ENCODE measurements around the gene PLB1.

Gene PLB1

GRCh38 chr2:28495551-28496250, at the start of gene PLB1:
Gene PLB1 (plus strand): TSS chr2:28496060. CDS start chr2:28496115, 55 bp downstream.
- Histone ChIP-seq H3K4me3 (ENCODE audit: low read length, poor library complexity, severe bottlenecking) (no peak within 1 kb of the TSS), H3K9ac (ENCODE audit: low read depth, low read length, poor library complexity, severe bottlenecking) (no peak within 1 kb of the TSS), H3F3A (ENCODE audit: low read depth) (no peaks in the 10 kb centered on the region), H3K9me2 (replicated peaks; ENCODE audit: low read depth, low read length) (no peaks in the 10 kb centered on the region), H3K4me1 (ENCODE audit: insufficient read depth, low read length, poor library complexity, severe bottlenecking) (no peaks in the 10 kb centered on the region), H3K4me2 (ENCODE audit: low read depth, low read length, poor library complexity, severe bottlenecking) (no peak within 1 kb of the TSS), H3K9me3 (ENCODE audit: insufficient read depth, low read depth, low read length) (no peaks in the 10 kb centered on the region), H3K36me3 (ENCODE audit: insufficient read depth, low read length) (no peaks in the 10 kb centered on the region), H3K27me3 (ENCODE audit: insufficient read depth, low read length, poor library complexity, severe bottlenecking) (no peaks in the 10 kb centered on the region), H2AFZ (ENCODE audit: low read length) (no peak within 1 kb of the TSS), H3K79me2 (ENCODE audit: insufficient read depth, low read length) (no peaks in the 10 kb centered on the region), H4K20me1 (ENCODE audit: insufficient read depth, low read length, poor library complexity, severe bottlenecking) (no peaks in the 10 kb centered on the region)
- no peak for TF ChIP-seq CTCF (conservative IDR thresholded peaks at IDR 0.05; ENCODE audit: low read length)
- no peak for TF ChIP-seq EZH2phosphoT487 (IDR thresholded peaks at IDR 0.05; ENCODE audit: borderline replicate concordance)

GRCh38 chr2:28446531-28446930, 49.3 kb upstream of the PLB1 start:
- H3K79me2 ChIP-seq (ENCODE audit: insufficient read depth, low read length): no peaks in the 10 kb centered on the region
- no peaks in the 10 kb centered on the region for H4K20me1 ChIP-seq (ENCODE audit: insufficient read depth, low read length, poor library complexity, severe bottlenecking)
- no peaks in the 10 kb centered on the region for H3F3A ChIP-seq (ENCODE audit: low read depth)
- H3K9me2 ChIP-seq (replicated peaks; ENCODE audit: low read depth, low read length): no peaks in the 10 kb centered on the region
- H3K4me2 ChIP-seq (ENCODE audit: low read depth, low read length, poor library complexity, severe bottlenecking): no peak overlapping the region
- TF ChIP-seq EZH2phosphoT487 (IDR thresholded peaks at IDR 0.05; ENCODE audit: borderline replicate concordance) (no peak), CTCF (conservative IDR thresholded peaks at IDR 0.05; ENCODE audit: low read length) (no peak)
- H3K4me1 ChIP-seq (ENCODE audit: insufficient read depth, low read length, poor library complexity, severe bottlenecking): peaks cover 6% of the 10 kb centered on the region
- no peaks in the 10 kb centered on the region for H3K27me3 ChIP-seq (ENCODE audit: insufficient read depth, low read length, poor library complexity, severe bottlenecking)
- no peak overlapping the region for H3K4me3 ChIP-seq (ENCODE audit: low read length, poor library complexity, severe bottlenecking)
- H2AFZ ChIP-seq (ENCODE audit: low read length): no peak overlapping the region
- H3K36me3 ChIP-seq (ENCODE audit: insufficient read depth, low read length): no peaks in the 10 kb centered on the region
- no peaks in the 10 kb centered on the region for H3K9me3 ChIP-seq (ENCODE audit: insufficient read depth, low read depth, low read length)
- H3K9ac ChIP-seq (ENCODE audit: low read depth, low read length, poor library complexity, severe bottlenecking): no peak overlapping the region

GRCh38 chr2:28447086-28447485, 48.8 kb upstream of the PLB1 start:
- no peak overlapping the region for H3K9ac ChIP-seq (ENCODE audit: low read depth, low read length, poor library complexity, severe bottlenecking)
- H3K4me2 ChIP-seq (ENCODE audit: low read depth, low read length, poor library complexity, severe bottlenecking): no peak overlapping the region
- no peak for TF ChIP-seq CTCF (conservative IDR thresholded peaks at IDR 0.05; ENCODE audit: low read length)
- TF ChIP-seq EZH2phosphoT487 (IDR thresholded peaks at IDR 0.05; ENCODE audit: borderline replicate concordance): no peak
- no peaks in the 10 kb centered on the region for H3K9me2 ChIP-seq (replicated peaks; ENCODE audit: low read depth, low read length)
- no peaks in the 10 kb centered on the region for H3K36me3 ChIP-seq (ENCODE audit: insufficient read depth, low read length)
- H3K9me3 ChIP-seq (ENCODE audit: insufficient read depth, low read depth, low read length): no peaks in the 10 kb centered on the region
- H3K4me3 ChIP-seq (ENCODE audit: low read length, poor library complexity, severe bottlenecking): no peak overlapping the region
- H3F3A ChIP-seq (ENCODE audit: low read depth): no peaks in the 10 kb centered on the region
- H3K27me3 ChIP-seq (ENCODE audit: insufficient read depth, low read length, poor library complexity, severe bottlenecking): no peaks in the 10 kb centered on the region
- H3K4me1 ChIP-seq (ENCODE audit: insufficient read depth, low read length, poor library complexity, severe bottlenecking): peaks cover 6% of the 10 kb centered on the region
- H3K79me2 ChIP-seq (ENCODE audit: insufficient read depth, low read length): no peaks in the 10 kb centered on the region
- no peak overlapping the region for H2AFZ ChIP-seq (ENCODE audit: low read length)
- H4K20me1 ChIP-seq (ENCODE audit: insufficient read depth, low read length, poor library complexity, severe bottlenecking): no peaks in the 10 kb centered on the region
